Suprapubic skin (tissue), 4 donors: ENCODE results near the gene HOXC6. TPM values are rescaled to one million over a fixed set of nuclear protein-coding genes. Genes with fewer than 3 reads are reported as not detected.
A peak's percentile ranks its signal among the peaks of the same experiment; 100 is the strongest.

Experiments used
- DNase-seq, 2 donors: peaks; one replicate each; pipeline ENCODE4 v3.0.0-alpha.2; 2019; ENCODE audit warnings: low spot score in 2 of 2
- H3K27ac ChIP-seq: fragments of 200-600 bp; sonication (generic); one replicate; pipeline ENCODE4 v1.5.1; 2019
- H3K27me3 ChIP-seq: fragments of 200-600 bp; sonication (generic); one replicate; pipeline ENCODE4 v1.5.1; 2019
- H3K36me3 ChIP-seq: fragments of 200-600 bp; sonication (generic); one replicate; pipeline ENCODE4 v1.5.1; 2019
- H3K4me1 ChIP-seq: fragments of 200-600 bp; sonication (generic); one replicate; pipeline ENCODE4 v1.5.1; 2019
- H3K4me3 ChIP-seq: fragments of 200-600 bp; sonication (generic); one replicate; pipeline ENCODE4 v1.5.1; 2019; ENCODE audit warnings: mild to moderate bottlenecking
- H3K9me3 ChIP-seq: fragments of 200-600 bp; sonication (generic); one replicate; pipeline ENCODE4 v1.5.1; 2019
- CTCF ChIP-seq, 2 donors: fragments of 200-600 bp in 1 of 2; fragments of 450-650 bp in 1 of 2; sonication (generic) in 1 of 2; IDR thresholded peaks; one replicate each; pipeline ENCODE4 v1.5.1; 2016 to 2019; ENCODE audit warnings: antibody characterized with exemption in 2 of 2, mild to moderate bottlenecking in 1 of 2, moderate library complexity in 1 of 2
- EP300 ChIP-seq: sonication (generic); formaldehyde crosslinking; IDR thresholded peaks from one replicate; pipeline ENCODE4 v1.6.1; 2017; ENCODE audit warnings: antibody characterized with exemption
- POLR2A ChIP-seq, 2 donors: fragments of 450-650 bp; IDR thresholded peaks; one replicate each; pipeline ENCODE4 v1.6.1; 2017; ENCODE audit warnings: antibody characterized with exemption in 2 of 2, mild to moderate bottlenecking in 2 of 2, moderate library complexity in 2 of 2
- POLR2AphosphoS5 ChIP-seq, 3 donors: sonication (generic); formaldehyde crosslinking; IDR thresholded peaks; one replicate each; pipeline ENCODE4 v1.6.1; 2017; ENCODE audit warnings: antibody characterized with exemption in 3 of 3
- WGBS: methylation state at CpG from one replicate; pipeline ENCODE4 v1.1.5; 2018; 5-methylcytosine and 5-hydroxymethylcytosine counted together
- total RNA-seq, 4 donors: library from RNA; depleted of rRNA; stranded (reverse); fragments of >200 nt; gene quantifications; one replicate each; pipeline ENCODE4 v1.1.0, GENCODE V29; 2016

The HOXC6 gene
- total RNA-seq, 4 donors from 2014 or later = 0.98 to 6.2 (median 2.4) TPM

DNA sequence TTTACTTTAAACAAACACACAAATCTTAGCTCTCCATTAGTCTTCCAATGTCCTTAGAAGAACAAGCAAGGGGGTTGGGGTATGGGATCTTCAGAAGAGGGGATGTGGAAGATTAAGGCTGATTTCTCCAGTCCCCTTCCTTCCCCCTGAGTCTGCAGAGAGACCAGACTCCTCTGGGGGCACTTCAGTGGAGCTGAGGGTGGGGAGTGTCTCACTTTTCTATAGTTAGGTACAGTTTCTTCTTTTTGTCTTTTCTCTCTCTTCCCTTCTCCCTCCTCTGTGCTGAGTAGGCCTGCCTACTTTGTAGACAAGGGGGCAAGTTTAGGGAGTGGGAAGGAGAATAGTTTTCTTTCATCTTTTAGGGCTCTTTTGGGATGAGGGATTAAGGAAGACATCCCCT lies 27.9 kb downstream of the HOXC6 start:
- Histone ChIP-seq H3K9me3 (no peaks in the 10 kb centered on the region), H3K4me1 (peaks cover 24% of the 10 kb centered on the region), H3K27me3 (peaks cover 12% of the 10 kb centered on the region), H3K36me3 (no peaks in the 10 kb centered on the region), H3K27ac (no peak overlapping the region), H3K4me3 (no peak overlapping the region)
- DNase-seq = no peak
- TF ChIP-seq POLR2A (IDR thresholded peaks at IDR 0.05) (no peak), CTCF (IDR thresholded peaks at IDR 0.05) (no peak), POLR2AphosphoS5 (IDR thresholded peaks at IDR 0.05) (no peak), EP300 (no peak)

DNA sequence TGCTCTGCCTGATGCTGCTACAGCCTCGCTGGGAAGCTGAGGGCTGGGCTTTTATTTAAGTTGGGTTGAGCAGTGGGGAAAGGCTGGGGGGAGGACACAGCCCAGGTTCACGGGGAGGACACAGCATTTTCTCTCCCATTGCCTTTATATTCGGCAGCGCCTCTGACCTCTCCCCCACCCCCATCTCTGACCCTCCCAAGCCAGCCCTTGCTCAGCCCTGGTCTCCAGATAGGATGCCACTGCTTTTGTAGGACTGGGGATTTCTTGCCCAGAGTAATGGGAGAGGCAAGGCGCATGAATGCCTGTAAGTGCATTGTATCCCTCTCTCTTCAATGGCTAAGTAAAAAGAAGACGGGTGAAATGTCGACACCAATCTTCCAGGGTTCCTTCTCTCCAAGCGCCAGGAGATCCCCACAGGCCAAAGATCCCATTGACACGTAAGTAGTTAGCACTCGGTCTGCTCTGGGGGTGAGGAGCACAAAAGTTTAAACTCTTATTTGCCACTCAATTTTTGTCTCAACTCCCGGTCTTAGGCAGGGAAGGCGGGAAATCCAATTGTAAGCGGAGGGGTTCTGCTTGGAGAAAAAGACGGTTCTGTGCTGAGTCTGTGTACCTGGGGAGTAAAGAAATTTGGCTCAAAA lies 30.0 kb downstream of the HOXC6 start:
- DNase-seq = peak in 1 of 2 donors; percentile 21
- no peak overlapping the region for H3K27ac ChIP-seq
- WGBS = 85% methylated on average over 14 of the region's 14 CpGs
- no peak overlapping the region for H3K4me3 ChIP-seq
- no peaks in the 10 kb centered on the region for H3K9me3 ChIP-seq
- H3K36me3 ChIP-seq = no peaks in the 10 kb centered on the region
- TF ChIP-seq POLR2AphosphoS5 (IDR thresholded peaks at IDR 0.05) = no peak
- peaks cover 3% of the 10 kb centered on the region for H3K4me1 ChIP-seq
- H3K27me3 ChIP-seq = peaks cover 5% of the 10 kb centered on the region

DNA sequence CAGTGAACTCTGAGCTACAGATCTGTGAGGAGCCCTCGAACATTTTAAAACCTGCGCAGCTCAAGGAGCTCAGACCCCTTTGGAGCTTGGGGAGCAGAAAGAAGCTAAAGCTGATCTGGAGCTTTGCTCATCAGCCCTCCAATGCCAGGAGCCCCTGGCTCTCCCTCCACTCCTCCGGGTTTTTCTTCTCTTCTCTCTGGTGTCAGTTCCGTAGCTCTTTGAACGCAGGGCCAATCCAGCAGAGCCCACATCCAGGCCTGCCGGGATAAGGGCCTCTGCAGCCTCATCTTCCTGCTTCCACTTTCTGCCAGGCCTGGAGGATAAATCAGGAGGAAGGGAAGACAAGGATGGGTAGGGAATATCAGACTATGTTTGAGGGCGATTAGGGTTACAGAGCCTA lies 31.4 kb downstream of the HOXC6 start:
- Histone ChIP-seq H3K4me1 (no peaks in the 10 kb centered on the region), H3K36me3 (no peaks in the 10 kb centered on the region), H3K27me3 (no peaks in the 10 kb centered on the region), H3K27ac (no peak overlapping the region), H3K9me3 (no peaks in the 10 kb centered on the region), H3K4me3 (no peak overlapping the region)
- DNase-seq = peak in 1 of 2 donors; percentile 21
- WGBS = 65% methylated on average over 7 of the region's 7 CpGs
- no peak for TF ChIP-seq POLR2A (IDR thresholded peaks at IDR 0.05)
- no peak for TF ChIP-seq CTCF (IDR thresholded peaks at IDR 0.05)
- no peak for TF ChIP-seq POLR2AphosphoS5 (IDR thresholded peaks at IDR 0.05)
- TF ChIP-seq EP300 = no peak

DNA sequence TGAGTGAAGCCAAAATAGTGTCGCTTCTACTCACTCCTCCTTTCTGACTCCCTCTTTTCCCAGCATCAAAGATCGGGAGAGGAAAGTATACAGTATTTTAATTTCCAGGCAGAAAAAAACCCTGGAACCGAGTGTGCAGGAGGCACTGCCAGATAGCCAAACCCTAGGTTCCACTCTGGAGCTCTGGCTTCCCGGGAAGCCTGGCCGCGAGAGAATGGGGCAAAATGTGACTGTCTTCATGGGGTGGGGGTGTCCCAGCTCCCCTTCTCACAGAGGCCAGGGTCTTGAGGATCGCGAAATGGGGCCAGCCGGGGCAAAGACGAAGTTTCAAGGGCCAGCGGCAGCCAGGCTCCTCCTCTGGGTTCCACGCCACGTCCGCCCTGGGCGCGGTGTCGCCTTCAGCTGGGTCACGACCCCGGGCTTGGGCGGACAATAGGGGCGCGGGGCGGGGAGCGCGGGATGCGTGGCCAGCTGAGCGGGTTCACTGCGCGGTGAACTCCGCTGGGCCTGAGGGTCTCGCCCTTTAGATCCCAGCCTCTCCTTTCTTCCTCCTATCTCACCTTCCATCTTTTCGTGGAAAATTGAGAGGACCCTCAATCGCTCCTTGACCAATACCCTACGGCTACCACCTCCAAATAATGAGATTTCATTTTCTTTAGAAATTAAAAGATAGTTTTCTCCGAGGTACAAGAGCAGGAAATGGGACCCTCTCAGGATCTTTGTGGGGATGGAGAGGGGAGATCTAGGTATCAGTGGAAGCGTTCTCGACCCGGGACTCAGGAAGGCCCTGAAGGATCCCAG lies 32.1 kb downstream of the HOXC6 start:
- no peak overlapping the region for H3K27ac ChIP-seq
- no peaks in the 10 kb centered on the region for H3K9me3 ChIP-seq
- TF ChIP-seq POLR2A (IDR thresholded peaks at IDR 0.05) = no peak
- TF ChIP-seq CTCF (IDR thresholded peaks at IDR 0.05) = no peak
- no peak for TF ChIP-seq POLR2AphosphoS5 (IDR thresholded peaks at IDR 0.05)
- no peak for TF ChIP-seq EP300
- no peak overlapping the region for H3K4me3 ChIP-seq
- no peaks in the 10 kb centered on the region for H3K4me1 ChIP-seq
- H3K36me3 ChIP-seq = no peaks in the 10 kb centered on the region
- no peaks in the 10 kb centered on the region for H3K27me3 ChIP-seq
- WGBS = 76% methylated on average over 38 of the region's 38 CpGs
- DNase-seq = peak in 1 of 2 donors; percentile 55

DNA sequence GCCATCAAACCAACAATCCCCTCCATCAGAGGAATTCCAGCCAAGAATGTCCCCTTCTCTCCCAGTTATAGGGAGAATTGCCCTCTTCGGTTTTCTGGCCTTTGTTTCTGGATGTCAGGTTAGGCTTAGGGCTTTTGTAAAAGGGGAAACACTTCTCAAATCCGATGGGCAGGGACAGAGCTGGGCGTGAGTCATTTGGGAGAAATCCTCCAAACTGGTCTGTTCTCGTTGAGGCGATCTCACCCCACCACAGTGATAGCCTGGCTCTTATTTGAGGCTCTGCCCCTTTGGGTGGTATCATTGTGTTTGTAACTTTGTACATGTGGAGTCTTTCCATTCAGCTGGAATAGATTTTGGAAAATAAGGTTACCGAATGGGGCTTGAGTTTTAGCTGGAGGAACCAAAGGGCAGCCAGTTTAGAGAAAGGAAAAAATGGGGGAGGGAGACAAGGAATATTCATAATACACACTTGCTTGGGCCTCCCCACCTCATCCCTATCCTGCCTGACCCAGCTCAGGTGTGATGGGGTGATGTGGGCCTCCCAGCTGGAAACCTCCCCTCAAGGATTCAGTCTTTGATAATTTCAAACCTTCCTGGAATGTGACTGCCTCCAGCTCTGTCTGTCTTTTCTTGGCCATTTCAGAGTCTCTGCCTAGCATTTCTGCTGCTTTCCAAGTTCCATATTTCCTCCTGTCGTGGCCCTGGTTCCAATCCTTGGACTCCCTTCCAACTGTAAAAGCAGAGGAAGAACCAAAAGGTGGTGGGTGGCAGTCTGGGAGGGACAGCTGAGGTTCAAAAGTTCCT lies 32.9 kb downstream of the HOXC6 start:
- Histone ChIP-seq H3K27ac (no peak overlapping the region), H3K4me1 (no peaks in the 10 kb centered on the region), H3K36me3 (no peaks in the 10 kb centered on the region), H3K4me3 (no peak overlapping the region), H3K9me3 (no peaks in the 10 kb centered on the region), H3K27me3 (no peaks in the 10 kb centered on the region)
- TF ChIP-seq EP300 (no peak), POLR2A (IDR thresholded peaks at IDR 0.05) (no peak), CTCF (IDR thresholded peaks at IDR 0.05) (no peak), POLR2AphosphoS5 (IDR thresholded peaks at IDR 0.05) (no peak)
- DNase-seq = peak in 1 of 2 donors; percentile 47
- WGBS = 49% methylated on average over 7 of the region's 7 CpGs
